Measurements from ENCODE around the gene CCDC144A. TPM values are rescaled to one million over a fixed set of nuclear protein-coding genes. Genes with fewer than 3 reads are reported as not detected.
"Not testable (repeated sequence)": the region's sequence is repeated elsewhere in the genome, so short reads cannot be mapped to it uniquely, and the experiment has no call there.

Gene CCDC144A
- total RNA-seq, 2 experiments from 2014 or later = 4.7 to 5.4 TPM

DNA sequence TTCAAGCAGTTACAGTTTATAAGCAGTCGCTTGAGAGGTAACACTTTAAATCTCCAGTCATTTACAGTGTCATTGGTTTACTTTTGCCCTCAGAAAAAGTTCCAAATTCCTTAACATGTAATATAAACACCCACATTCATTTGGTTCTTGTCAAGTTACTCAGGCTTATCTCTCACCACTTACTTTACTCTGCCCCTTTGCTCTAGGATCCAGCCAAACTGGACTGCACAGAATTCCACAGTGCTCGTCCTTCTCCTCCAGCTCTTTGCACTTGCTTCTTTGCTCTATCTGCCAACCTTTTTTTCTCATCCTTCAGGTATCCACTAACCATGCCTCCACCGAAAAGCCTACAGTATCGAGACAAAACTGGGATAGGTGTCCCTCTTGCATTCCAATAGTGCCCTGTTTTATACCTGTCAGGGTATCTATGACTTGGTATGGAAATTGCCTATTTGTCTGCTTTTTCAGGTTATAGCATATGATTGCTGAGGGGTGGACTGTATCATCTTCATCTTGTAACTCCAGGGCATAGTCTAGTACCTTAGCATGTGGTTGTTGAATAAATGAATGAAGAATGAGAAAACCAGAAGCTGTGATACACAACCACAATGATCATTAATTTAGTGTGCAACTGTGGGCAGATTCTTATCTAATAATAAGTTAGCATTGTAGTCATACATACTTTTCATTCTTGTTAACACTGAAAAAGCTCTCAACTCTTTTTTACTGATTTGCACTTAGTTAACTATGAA, 82.5 kb downstream of the CCDC144A start:
- H3K9me3 Mint-ChIP-seq; CTCF ChIA-PET; H3K27ac Mint-ChIP-seq; H3K36me3 Mint-ChIP-seq; H3K4me3 Mint-ChIP-seq; H3K4me1 Mint-ChIP-seq (ENCODE audit: low read depth); H3K27me3 Mint-ChIP-seq; POLR2A ChIA-PET; DNase-seq; intact Hi-C loops (cut with micrococcal nuclease): not testable (repeated sequence)

- POLR2A ChIA-PET; intact Hi-C loops (cut with micrococcal nuclease); H3K9me3 Mint-ChIP-seq; H3K36me3 Mint-ChIP-seq; DNase-seq; H3K27ac Mint-ChIP-seq; H3K4me1 Mint-ChIP-seq (ENCODE audit: low read depth); H3K4me3 Mint-ChIP-seq; CTCF ChIA-PET; H3K27me3 Mint-ChIP-seq: not testable (repeated sequence)
Measured at GRCh38 chr17:16773146-16773522, 83.1 kb downstream of the CCDC144A start.

- H3K27me3 Mint-ChIP-seq; POLR2A ChIA-PET; H3K4me3 Mint-ChIP-seq; DNase-seq; H3K27ac Mint-ChIP-seq; H3K4me1 Mint-ChIP-seq (ENCODE audit: low read depth); CTCF ChIA-PET; intact Hi-C loops (cut with micrococcal nuclease); H3K36me3 Mint-ChIP-seq; H3K9me3 Mint-ChIP-seq: not testable (repeated sequence)
Measured at GRCh38 chr17:16787851-16788250, 97.8 kb downstream of the CCDC144A start.

DNA sequence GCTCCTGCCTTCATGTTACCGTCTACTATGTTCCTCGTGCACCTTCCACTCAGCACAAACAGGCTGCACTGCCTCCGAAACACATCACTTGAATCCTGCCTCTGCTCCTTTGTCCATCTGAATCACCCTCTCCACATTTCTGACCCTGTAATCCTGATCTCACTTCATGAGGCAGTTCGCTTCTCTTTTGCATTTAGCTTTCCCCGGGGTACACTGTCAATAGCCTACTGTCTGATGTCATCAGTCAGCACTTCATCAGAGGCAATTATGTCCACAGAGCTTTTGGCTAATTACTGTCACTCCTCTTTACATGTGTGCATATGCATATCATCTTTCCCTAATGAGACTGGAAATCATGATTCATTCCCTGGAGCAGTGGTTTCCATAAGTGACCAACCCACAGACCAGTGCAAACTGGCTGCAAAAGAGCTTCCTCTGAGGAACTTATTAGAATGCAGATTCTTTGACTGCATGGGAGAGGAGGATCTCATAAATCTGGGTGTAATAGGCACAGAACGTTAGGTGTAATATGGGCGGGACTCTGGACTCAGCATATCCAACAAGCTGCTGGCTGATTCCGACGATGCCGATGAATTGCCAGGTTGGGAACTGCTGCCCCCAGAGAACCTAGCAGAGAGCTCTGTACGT, 99.0 kb downstream of the CCDC144A start:
- H3K4me3 Mint-ChIP-seq; intact Hi-C loops (cut with micrococcal nuclease); H3K27me3 Mint-ChIP-seq; DNase-seq; H3K9me3 Mint-ChIP-seq; H3K27ac Mint-ChIP-seq; H3K4me1 Mint-ChIP-seq (ENCODE audit: low read depth); POLR2A ChIA-PET; CTCF ChIA-PET; H3K36me3 Mint-ChIP-seq: not testable (repeated sequence)

GRCh38 chr17:16789622-16790021, 99.6 kb downstream of the CCDC144A start:
- POLR2A ChIA-PET = not testable (repeated sequence)

DNA sequence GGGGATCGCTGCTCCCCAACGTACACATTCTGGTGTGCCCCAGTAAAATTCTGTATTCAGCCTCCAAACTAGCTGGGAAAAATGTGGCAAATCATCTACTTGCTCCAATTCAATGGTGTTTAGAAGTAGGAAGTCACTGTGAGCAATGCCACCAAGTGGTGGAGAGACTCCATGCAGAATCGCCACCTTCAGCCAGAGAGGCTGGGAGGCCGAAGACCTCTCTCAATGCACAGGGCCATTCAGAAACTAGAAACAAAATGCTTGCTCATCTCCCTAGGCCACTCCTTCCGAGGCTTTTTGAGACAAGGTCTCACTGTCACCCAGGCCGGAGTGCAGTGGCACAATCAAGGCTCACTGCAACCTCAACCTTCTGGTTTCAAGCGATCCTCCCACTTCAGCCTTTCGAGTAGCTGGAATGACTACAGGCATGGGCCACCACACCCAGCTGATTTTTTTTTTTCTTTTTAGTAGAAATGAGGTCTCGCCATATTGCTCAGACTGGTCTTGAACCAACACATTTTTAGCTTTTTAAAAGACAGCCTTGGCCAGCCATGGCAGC, 100.4 kb downstream of the CCDC144A start:
- CTCF ChIA-PET; H3K4me1 Mint-ChIP-seq (ENCODE audit: low read depth); DNase-seq; intact Hi-C loops (cut with micrococcal nuclease); H3K27me3 Mint-ChIP-seq; H3K36me3 Mint-ChIP-seq; H3K4me3 Mint-ChIP-seq; H3K27ac Mint-ChIP-seq; H3K9me3 Mint-ChIP-seq; POLR2A ChIA-PET: not testable (repeated sequence)

More at GRCh38 chr17:16789622-16790021, 99.6 kb downstream of the CCDC144A start:
- H3K27me3 Mint-ChIP-seq; CTCF ChIA-PET; H3K4me3 Mint-ChIP-seq; intact Hi-C loops (cut with micrococcal nuclease); H3K4me1 Mint-ChIP-seq (ENCODE audit: low read depth); H3K27ac Mint-ChIP-seq; H3K36me3 Mint-ChIP-seq; H3K9me3 Mint-ChIP-seq; DNase-seq: not testable (repeated sequence)

- CTCF ChIA-PET; H3K27me3 Mint-ChIP-seq; H3K27ac Mint-ChIP-seq; DNase-seq; H3K4me3 Mint-ChIP-seq; H3K36me3 Mint-ChIP-seq; intact Hi-C loops (cut with micrococcal nuclease); POLR2A ChIA-PET; H3K4me1 Mint-ChIP-seq (ENCODE audit: low read depth); H3K9me3 Mint-ChIP-seq: not testable (repeated sequence)
Measured at GRCh38 chr17:16794215-16794614, 104.2 kb downstream of the CCDC144A start.

GRCh38 chr17:16795894-16796293, 105.9 kb downstream of the CCDC144A start:
- H3K27ac Mint-ChIP-seq; H3K4me3 Mint-ChIP-seq; intact Hi-C loops (cut with micrococcal nuclease): not testable (repeated sequence)

GRCh38 chr17:16804851-16805250, 114.8 kb downstream of the CCDC144A start:
- H3K4me3 Mint-ChIP-seq; intact Hi-C loops (cut with micrococcal nuclease); POLR2A ChIA-PET; H3K9me3 Mint-ChIP-seq; H3K36me3 Mint-ChIP-seq; H3K27me3 Mint-ChIP-seq; DNase-seq; H3K4me1 Mint-ChIP-seq (ENCODE audit: low read depth); H3K27ac Mint-ChIP-seq; CTCF ChIA-PET: not testable (repeated sequence)

More at GRCh38 chr17:16795894-16796293, 105.9 kb downstream of the CCDC144A start:
- H3K36me3 Mint-ChIP-seq; DNase-seq; POLR2A ChIA-PET; H3K4me1 Mint-ChIP-seq (ENCODE audit: low read depth); CTCF ChIA-PET; H3K27me3 Mint-ChIP-seq; H3K9me3 Mint-ChIP-seq: not testable (repeated sequence)

DNA sequence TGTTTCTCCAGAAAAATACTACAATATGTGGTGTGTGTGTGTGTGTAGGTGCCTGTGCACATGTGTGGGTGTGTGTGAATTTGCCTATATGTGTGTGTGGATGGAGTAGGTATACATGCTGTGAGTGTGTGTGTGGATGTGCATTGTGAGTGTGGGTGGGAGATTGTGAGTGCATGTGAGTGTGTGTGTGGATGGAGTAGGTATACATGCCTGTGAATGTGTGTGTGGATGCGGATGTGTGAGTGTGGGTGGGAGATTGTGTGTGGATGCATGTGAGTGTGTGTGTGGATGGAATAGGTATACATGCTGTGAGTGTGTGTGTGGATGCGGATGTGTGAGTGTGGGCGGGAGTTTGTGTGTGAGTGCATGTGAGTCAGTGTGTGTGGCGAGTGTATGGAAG, 116.6 kb downstream of the CCDC144A start:
- H3K9me3 Mint-ChIP-seq; H3K4me3 Mint-ChIP-seq; H3K36me3 Mint-ChIP-seq; H3K4me1 Mint-ChIP-seq (ENCODE audit: low read depth); POLR2A ChIA-PET; intact Hi-C loops (cut with micrococcal nuclease); CTCF ChIA-PET; DNase-seq; H3K27me3 Mint-ChIP-seq; H3K27ac Mint-ChIP-seq: not testable (repeated sequence)

- H3K9me3 Mint-ChIP-seq; H3K4me1 Mint-ChIP-seq (ENCODE audit: low read depth); POLR2A ChIA-PET; H3K36me3 Mint-ChIP-seq; intact Hi-C loops (cut with micrococcal nuclease); H3K27ac Mint-ChIP-seq; CTCF ChIA-PET; H3K4me3 Mint-ChIP-seq; DNase-seq; H3K27me3 Mint-ChIP-seq: not testable (repeated sequence)
Measured at GRCh38 chr17:16807620-16808019, 117.6 kb downstream of the CCDC144A start.

- H3K9me3 Mint-ChIP-seq; H3K4me1 Mint-ChIP-seq (ENCODE audit: low read depth); H3K36me3 Mint-ChIP-seq; CTCF ChIA-PET; intact Hi-C loops (cut with micrococcal nuclease); POLR2A ChIA-PET; H3K27me3 Mint-ChIP-seq; DNase-seq; H3K4me3 Mint-ChIP-seq; H3K27ac Mint-ChIP-seq: not testable (repeated sequence)
Measured at GRCh38 chr17:16810236-16810635, 120.2 kb downstream of the CCDC144A start.

DNA sequence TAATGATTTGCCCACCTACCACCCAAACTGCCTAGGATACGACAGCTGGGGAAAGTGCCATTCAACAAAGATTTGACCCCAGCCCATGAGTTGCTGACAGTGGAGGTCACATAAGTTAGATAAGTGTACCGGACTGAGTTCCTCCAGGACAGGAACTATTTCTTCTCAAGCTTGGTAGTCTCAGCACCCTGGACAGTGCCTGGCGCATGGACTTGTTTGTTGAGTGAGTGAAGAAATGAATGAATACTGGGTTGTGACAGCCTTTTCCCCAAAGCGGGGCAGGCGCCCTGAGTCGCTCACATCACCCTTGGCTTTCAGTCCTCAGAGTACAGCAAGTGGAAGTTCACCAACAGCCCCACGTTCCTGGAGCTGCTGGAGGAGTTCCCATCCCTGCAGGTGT, 122.1 kb downstream of the CCDC144A start:
- CTCF ChIA-PET; H3K27me3 Mint-ChIP-seq; H3K4me3 Mint-ChIP-seq; intact Hi-C loops (cut with micrococcal nuclease); H3K9me3 Mint-ChIP-seq; POLR2A ChIA-PET; H3K36me3 Mint-ChIP-seq; H3K27ac Mint-ChIP-seq; H3K4me1 Mint-ChIP-seq (ENCODE audit: low read depth): not testable (repeated sequence)
- peak; percentile 37 for DNase-seq
